Heart right ventricle (tissue), 16 donors: ENCODE data around the gene CDA. TPM values are rescaled to one million over a fixed set of nuclear protein-coding genes. Genes with fewer than 3 reads are reported as not detected.

ENCODE experiments used
- ATAC-seq, 8 donors: fragments of 200-7000 bp; cut with Tn5 transposase; one replicate each; pipeline ENCODE4 v1.9.1; 2020; ENCODE audit warnings: mild to moderate bottlenecking in 8 of 8, moderate library complexity in 8 of 8, moderate number of reproducible peaks in 1 of 8
- DNase-seq, 2 donors: peaks; one replicate each; pipeline ENCODE4 v3.0.0-alpha.2; 2020
- H3K27ac ChIP-seq, 10 donors: fragments of 200-600 bp; sonication (generic) in 2 of 10; one replicate each; pipeline versions ENCODE4 v1.5.0 to v1.8.0; 2020 to 2022; ENCODE audit warnings: mild to moderate bottlenecking in 3 of 10
- H3K27me3 ChIP-seq, 7 donors: fragments of 200-600 bp; one replicate each; pipeline ENCODE4 v1.8.0; 2021 to 2022; ENCODE audit warnings: mild to moderate bottlenecking in 2 of 7
- H3K36me3 ChIP-seq, 9 donors: fragments of 200-600 bp; sonication (generic) in 1 of 9; one replicate each; pipeline versions ENCODE4 v1.5.0 to v1.8.0; 2020 to 2022; ENCODE audit warnings: mild to moderate bottlenecking in 2 of 9
- H3K4me1 ChIP-seq, 9 donors: fragments of 200-600 bp; sonication (generic) in 1 of 9; one replicate each; pipeline versions ENCODE4 v1.5.0 to v1.8.0; 2020 to 2022; ENCODE audit warnings: mild to moderate bottlenecking in 4 of 9
- H3K4me3 ChIP-seq, 10 donors: fragments of 200-600 bp; sonication (generic) in 2 of 10; one replicate each; pipeline versions ENCODE4 v1.5.0 to v1.8.0; 2020 to 2022; ENCODE audit warnings: mild to moderate bottlenecking in 7 of 10, moderate library complexity in 2 of 10
- H3K9me3 ChIP-seq, 11 donors: fragments of 200-600 bp in 10 of 11; sonication (generic) in 2 of 11; one replicate each; pipeline versions ENCODE4 v1.5.0 to v1.8.0; 2013 to 2022; ENCODE audit warnings: mild to moderate bottlenecking in 2 of 11, control low read depth in 1 of 11, moderate library complexity in 1 of 11
- WGBS, 2 donors: extraction: QIAGEN DNeasy Blood & Tissue Kit; methylation state at CpG; one replicate each; pipeline ENCODE4 v1.1.7; 2013; ENCODE audit warnings: inconsistent platforms in 1 of 2; 5-methylcytosine and 5-hydroxymethylcytosine counted together
- intact Hi-C, 10 donors: fragments of 100-400 bp; cut with DNase I; formaldehyde crosslinking; loops; one replicate each; pipeline versions ENCODE4 v1.11.1 to v1.14.2; 2022
- polyA plus RNA-seq, 2 donors: library from polyadenylated mRNA; stranded (reverse); fragments of 200-250 nt; gene quantifications; one replicate each; pipeline ENCODE4 v1.2.3, GENCODE V29; 2013
- total RNA-seq, 10 donors: library from RNA; stranded (reverse); fragmentation: NEBNext Ultra II Directional in 3 of 10; extraction: Animal tissue kit (Norgen Biotek cat#: 25700) in 3 of 10; gene quantifications; one replicate each; pipeline versions ENCODE4 v1.2.1 to v1.2.4, GENCODE V29; 2021 to 2023
- TF ChIP-seq, protein P1 (sequence below), 9 donors: fragments of 200-600 bp; sonication (generic) in 2 of 9; IDR thresholded peaks; one replicate each; pipeline versions ENCODE4 v1.5.0 to v1.8.0; 2021 to 2022; ENCODE audit warnings: antibody characterized with exemption in 9 of 9, mild to moderate bottlenecking in 5 of 9, moderate library complexity in 1 of 9
- donor health status: Arrhythmogenic right ventricular cardiomyopathy.
- donor health status: ischemic (EF 13 %, LVEDD 7.1; RV severe dilation, severe dysfunction).
- donor health status: healthy with polysubstance abuse.
- donor health status: DM: no; HTN: yes; CAD: no.
- donor health status: DM: no; HTN: no; CAD: no.
- donor health status: ischemic (EF 25% LVEDD 6.9; RV normal size, moderate dysfunction).
- donor health status: ischemic (EF 25% LVEDD 5.7; RV mildly dilated, moderate dysfunction).
- donor health status: healthy.
- donor health status: DM: yes; HTN: yes; CAD: no.
- donor health status: Ischemic cardiomyopathy.
- donor health status: ischemic (EF 35%, LVEDD 5.7; RV mildly dilated, moderate dysfunction).
- donor health status: nonischemic (EF 11% LVEDD 7.7; RV severe dilation, severe dysfunction).
- donor health status: DM: yes; HTN: yes; CAD: no.
- donor health status: PGD.
- donor health status: ischemic (EF 29% LVEDD 5.4; RV normal size, mild dysfunction).
- donor health status: nonischemic (EF 23%, LVEDD 6.1; RV moderate dilation, normal function).

Gene CDA
- total and polyA plus RNA-seq, 12 donors: 0.93 to 10.3 (median 3.0) TPM

DNA sequence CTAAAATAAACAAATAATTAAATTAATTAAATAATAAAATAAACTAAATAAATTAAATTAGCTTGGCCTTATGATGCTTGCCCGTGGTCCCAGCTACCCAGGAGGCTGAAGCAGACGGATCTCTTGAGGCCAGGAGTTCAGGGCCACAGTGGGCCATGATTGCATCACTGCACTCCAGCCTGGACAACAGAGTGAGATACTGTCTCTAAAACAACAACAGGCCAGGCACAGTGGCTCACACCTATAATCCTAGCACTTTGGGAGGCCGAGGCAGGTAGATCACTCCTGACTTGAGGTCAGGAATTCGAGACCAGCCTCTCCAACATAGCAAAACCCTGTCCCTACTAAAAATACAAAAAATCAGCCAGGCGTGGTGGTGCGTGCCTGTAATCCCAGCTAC, 32.1 kb downstream of the CDA start:
- no peak overlapping the region for H3K4me3 ChIP-seq
- peaks cover 4 to 24% (median 8%) of the 10 kb centered on the region in 9 donors for H3K4me1 ChIP-seq
- H3K27me3 ChIP-seq: no peaks in the 10 kb centered on the region
- no peak overlapping the region for H3K27ac ChIP-seq
- no peaks in the 10 kb centered on the region for H3K9me3 ChIP-seq
- 71 to 78% methylated on average over 6 of the region's 6 CpGs for WGBS, 2 donors
- TF ChIP-seq, protein P1, sequence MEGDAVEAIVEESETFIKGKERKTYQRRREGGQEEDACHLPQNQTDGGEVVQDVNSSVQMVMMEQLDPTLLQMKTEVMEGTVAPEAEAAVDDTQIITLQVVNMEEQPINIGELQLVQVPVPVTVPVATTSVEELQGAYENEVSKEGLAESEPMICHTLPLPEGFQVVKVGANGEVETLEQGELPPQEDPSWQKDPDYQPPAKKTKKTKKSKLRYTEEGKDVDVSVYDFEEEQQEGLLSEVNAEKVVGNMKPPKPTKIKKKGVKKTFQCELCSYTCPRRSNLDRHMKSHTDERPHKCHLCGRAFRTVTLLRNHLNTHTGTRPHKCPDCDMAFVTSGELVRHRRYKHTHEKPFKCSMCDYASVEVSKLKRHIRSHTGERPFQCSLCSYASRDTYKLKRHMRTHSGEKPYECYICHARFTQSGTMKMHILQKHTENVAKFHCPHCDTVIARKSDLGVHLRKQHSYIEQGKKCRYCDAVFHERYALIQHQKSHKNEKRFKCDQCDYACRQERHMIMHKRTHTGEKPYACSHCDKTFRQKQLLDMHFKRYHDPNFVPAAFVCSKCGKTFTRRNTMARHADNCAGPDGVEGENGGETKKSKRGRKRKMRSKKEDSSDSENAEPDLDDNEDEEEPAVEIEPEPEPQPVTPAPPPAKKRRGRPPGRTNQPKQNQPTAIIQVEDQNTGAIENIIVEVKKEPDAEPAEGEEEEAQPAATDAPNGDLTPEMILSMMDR (IDR thresholded peaks at IDR 0.05): no peak
- ATAC-seq (no peak), DNase-seq (no peak)
- H3K36me3 ChIP-seq: no peaks in the 10 kb centered on the region
- intact Hi-C loops: no loop called here

DNA sequence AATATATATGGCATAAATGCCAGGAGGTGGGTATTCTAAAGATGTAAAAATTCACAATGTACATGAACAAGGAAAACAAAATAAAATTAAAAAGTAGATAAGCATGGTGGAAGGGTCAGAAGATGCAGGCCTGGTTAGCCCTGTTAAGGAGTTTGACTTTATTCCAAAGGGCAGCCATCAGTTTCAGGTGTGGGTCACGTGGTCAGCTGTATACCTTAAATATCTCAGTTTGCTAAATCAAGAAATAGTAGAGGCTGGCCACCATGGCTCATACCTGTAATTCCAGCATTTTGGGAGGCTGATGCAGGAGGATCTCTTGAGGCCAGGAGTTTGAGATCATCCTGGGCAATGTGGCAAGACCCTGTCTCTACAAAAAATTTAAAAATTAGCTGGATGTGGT, 35.8 kb downstream of the CDA start:
- WGBS, 2 donors: 93 to 96% methylated on average over 1 of the region's 1 CpG
- no peak for DNase-seq
- H3K9me3 ChIP-seq: peaks cover 0 to 5% (median 0%) of the 10 kb centered on the region in 11 donors
- H3K27ac ChIP-seq: no peak overlapping the region
- H3K4me1 ChIP-seq: no peaks in the 10 kb centered on the region
- H3K36me3 ChIP-seq: no peaks in the 10 kb centered on the region
- H3K27me3 ChIP-seq: peaks cover 0 to 1% (median 0%) of the 10 kb centered on the region in 7 donors
- no peak overlapping the region for H3K4me3 ChIP-seq
- no peak for ATAC-seq
- intact Hi-C loops: no loop called here
- TF ChIP-seq, protein P1 (IDR thresholded peaks at IDR 0.05): no peak

DNA sequence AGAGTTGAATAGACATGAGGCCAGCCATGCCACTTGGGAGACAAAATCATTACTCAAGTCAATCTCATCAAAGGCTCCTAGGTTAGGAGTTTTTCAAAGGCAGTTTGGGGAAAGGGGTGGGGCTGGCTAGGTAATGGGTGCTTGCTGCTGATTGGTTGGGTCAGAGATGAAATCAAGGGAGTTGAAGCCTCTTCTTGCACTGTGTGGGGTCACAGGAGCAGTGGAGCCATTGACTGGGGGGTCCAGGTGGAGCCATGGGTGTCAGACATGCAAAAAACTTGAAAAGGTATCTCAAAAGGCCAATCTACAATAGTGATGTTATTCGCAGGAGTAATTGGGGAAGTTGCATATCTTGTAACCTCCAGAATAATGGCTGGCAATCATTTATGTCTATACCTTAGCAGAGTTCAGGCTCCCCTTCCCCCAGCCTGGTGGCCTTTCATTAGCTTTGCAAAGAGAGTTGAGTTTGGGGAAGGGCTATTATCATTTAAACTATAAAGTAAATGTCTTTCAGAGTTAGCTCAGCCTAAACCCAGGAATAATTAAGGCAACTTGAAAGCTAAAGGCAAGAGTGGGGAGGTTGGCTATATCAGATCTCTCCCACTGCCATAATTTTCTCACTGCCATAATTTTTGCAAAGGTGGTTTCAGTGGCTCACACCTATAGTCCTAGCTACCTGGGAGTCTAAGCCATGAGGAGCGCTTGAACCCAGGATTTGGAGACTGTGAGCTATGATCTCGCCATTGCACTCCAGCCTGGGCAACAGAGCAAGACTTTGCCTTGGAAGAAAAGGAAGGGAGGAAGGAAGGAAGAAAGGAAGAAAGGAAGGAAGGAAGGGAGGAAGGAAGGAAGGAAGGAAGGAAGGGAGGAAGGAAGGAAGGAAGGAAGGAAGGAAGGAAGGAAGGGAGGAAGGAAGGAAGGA, 36.5 kb downstream of the CDA start:
- intact Hi-C loops: no loop called here
- H3K27me3 ChIP-seq: peaks cover 0 to 4% (median 0%) of the 10 kb centered on the region in 7 donors
- TF ChIP-seq, protein P1 (IDR thresholded peaks at IDR 0.05): no peak
- no peak overlapping the region for H3K27ac ChIP-seq
- DNase-seq (no peak), ATAC-seq (no peak)
- peaks cover 0 to 5% (median 0%) of the 10 kb centered on the region in 11 donors for H3K9me3 ChIP-seq
- 73 to 77% methylated on average over 3 of the region's 3 CpGs for WGBS, 2 donors
- H3K4me1 ChIP-seq: no peaks in the 10 kb centered on the region
- H3K4me3 ChIP-seq: no peak overlapping the region
- no peaks in the 10 kb centered on the region for H3K36me3 ChIP-seq

DNA sequence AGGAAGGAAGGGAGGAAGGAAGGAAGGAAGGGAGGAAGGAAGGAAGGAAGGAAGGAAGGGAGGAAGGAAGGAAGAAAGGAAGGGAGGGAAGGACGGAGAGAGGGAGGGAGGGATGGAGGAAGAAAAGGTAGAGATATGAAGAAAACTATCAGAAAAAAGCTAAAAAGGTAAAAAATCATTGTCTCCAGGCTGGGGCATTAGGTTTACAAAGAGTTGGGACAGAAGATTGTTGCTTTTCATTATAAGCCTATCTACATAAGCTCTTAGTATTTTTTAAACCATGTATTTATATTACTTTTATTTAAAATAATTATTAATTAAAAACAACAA, 37.2 kb downstream of the CDA start:
- TF ChIP-seq, protein P1 (IDR thresholded peaks at IDR 0.05): no peak
- no peak overlapping the region for H3K4me3 ChIP-seq
- H3K36me3 ChIP-seq: no peaks in the 10 kb centered on the region
- DNase-seq: no peak
- peaks cover 0 to 4% (median 0%) of the 10 kb centered on the region in 7 donors for H3K27me3 ChIP-seq
- H3K27ac ChIP-seq: no peak overlapping the region
- H3K4me1 ChIP-seq: no peaks in the 10 kb centered on the region
- peaks cover 0 to 5% (median 0%) of the 10 kb centered on the region in 11 donors for H3K9me3 ChIP-seq
- WGBS, 2 donors: 53 to 61% methylated on average over 1 of the region's 1 CpG
- no peak for ATAC-seq
- intact Hi-C loops: no loop called here
